ENCODE data around the gene TRMT61B. TPM values are rescaled to one million over a fixed set of nuclear protein-coding genes. Genes with fewer than 3 reads are reported as not detected.
A peak's percentile ranks its signal among the peaks of the same experiment; 100 is the strongest.

The TRMT61B gene
- total and polyA plus RNA-seq, 2 experiments from 2014 or later: 13.6 to 21.8 TPM

DNA sequence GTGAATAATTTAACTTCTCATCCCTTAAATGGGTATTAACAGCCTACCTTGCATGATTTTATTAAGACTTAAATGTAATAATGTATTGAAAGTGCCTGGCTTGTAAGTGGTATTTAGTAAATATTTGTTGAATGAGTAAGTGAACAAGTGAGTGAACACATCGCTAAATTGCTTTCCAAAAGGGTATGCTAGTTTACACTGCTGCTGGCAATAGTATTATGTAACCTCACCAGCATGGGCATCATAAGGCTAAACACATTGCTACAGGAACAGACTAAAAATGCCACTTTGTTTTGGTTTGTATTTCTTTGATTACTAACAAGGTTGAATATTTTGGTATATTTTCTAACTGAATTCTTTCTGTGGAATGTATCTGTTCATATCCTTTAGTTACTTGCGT is 34.2 kb upstream of the TRMT61B start:
- H3F3A ChIP-seq (ENCODE audit: insufficient read depth): peaks cover 22% of the 10 kb centered on the region; the same call in 1 of the 2 replicates
- peaks cover 100% of the 10 kb centered on the region for H3K79me2 ChIP-seq (ENCODE audit: insufficient read depth)
- no peak overlapping the region for H2AFZ ChIP-seq
- no peak overlapping the region for H3K4me3 ChIP-seq
- peaks cover 26% of the 10 kb centered on the region for H3K4me1 ChIP-seq (ENCODE audit: insufficient read depth)
- no peak overlapping the region for H3K4me2 ChIP-seq (ENCODE audit: unreplicated experiment)
- no peak for TF ChIP-seq EZH2 (IDR thresholded peaks at IDR 0.05; ENCODE audit: insufficient read depth, poor library complexity, severe bottlenecking)
- no peak for TF ChIP-seq EZH2phosphoT487 (IDR thresholded peaks at IDR 0.05; ENCODE audit: insufficient read depth, low read depth)
- H4K20me1 ChIP-seq (ENCODE audit: insufficient read depth): peaks cover 31% of the 10 kb centered on the region; the same call in 1 of the 2 replicates
- 54 to 59% methylated on average over 2 of the region's 2 CpGs for WGBS, 2 experiments (ENCODE audit: low coverage in 1 of 2, low lambda C conversion rate in 2 of 2, missing lambda C conversion rate in 2 of 2)
- H3K9me2 ChIP-seq (ENCODE audit: insufficient read depth): no peaks in the 10 kb centered on the region
- H3K27ac ChIP-seq: peak overlapping the region; percentile 35; the same call in 1 of the 2 replicates
- H3K9ac ChIP-seq: 0 out of 2 replicates have a peak overlapping the region, but pooled peaks have one; percentile 8
- H3K27me3 ChIP-seq (replicated peaks; ENCODE audit: insufficient read depth): no peaks in the 10 kb centered on the region
- in situ Hi-C loops (cut with MboI): no loop called here
- no peaks in the 10 kb centered on the region for H3K9me3 ChIP-seq (ENCODE audit: low read depth)
- peak; percentile 70 for DNase-seq
- H3K36me3 ChIP-seq (ENCODE audit: low read depth): peaks cover 43% of the 10 kb centered on the region

DNA sequence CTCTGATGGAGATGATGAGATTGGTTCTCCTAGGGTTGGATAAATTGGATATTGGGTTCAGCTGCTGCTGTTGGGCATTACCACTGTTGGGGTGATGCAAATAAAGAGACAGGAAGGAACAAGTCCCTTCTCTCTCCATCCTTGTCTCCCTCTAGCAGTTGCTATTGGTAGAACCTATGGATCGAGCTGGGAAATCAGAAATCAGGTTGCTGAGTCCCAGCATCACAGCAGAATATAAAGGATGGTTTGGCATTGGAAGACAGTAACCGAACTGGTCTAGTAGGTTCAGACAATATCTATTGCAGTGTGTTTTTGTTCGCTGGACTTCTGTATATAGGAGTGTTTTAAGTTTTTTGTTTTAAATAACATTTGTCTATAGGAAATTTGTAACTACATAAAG is 32.5 kb upstream of the TRMT61B start:
- no peak overlapping the region for H3K4me2 ChIP-seq (ENCODE audit: unreplicated experiment)
- no peak overlapping the region for H2AFZ ChIP-seq
- peaks cover 48% of the 10 kb centered on the region; the same call in 1 of the 2 replicates for H4K20me1 ChIP-seq (ENCODE audit: insufficient read depth)
- TF ChIP-seq EZH2 (IDR thresholded peaks at IDR 0.05; ENCODE audit: insufficient read depth, poor library complexity, severe bottlenecking) (no peak), EZH2phosphoT487 (IDR thresholded peaks at IDR 0.05; ENCODE audit: insufficient read depth, low read depth) (no peak)
- 85 to 88% methylated on average over 3 of the region's 3 CpGs for WGBS, 2 experiments (ENCODE audit: low coverage in 1 of 2, low lambda C conversion rate in 2 of 2, missing lambda C conversion rate in 2 of 2)
- peaks cover 100% of the 10 kb centered on the region for H3K79me2 ChIP-seq (ENCODE audit: insufficient read depth)
- H3K27ac ChIP-seq: no peak overlapping the region
- H3K9ac ChIP-seq: no peak overlapping the region
- peaks cover 30% of the 10 kb centered on the region for H3K36me3 ChIP-seq (ENCODE audit: low read depth)
- in situ Hi-C loops (cut with MboI): no loop called here
- H3K27me3 ChIP-seq (replicated peaks; ENCODE audit: insufficient read depth): no peaks in the 10 kb centered on the region
- no peaks in the 10 kb centered on the region for H3K9me2 ChIP-seq (ENCODE audit: insufficient read depth)
- H3K4me3 ChIP-seq: no peak overlapping the region
- peaks cover 33% of the 10 kb centered on the region for H3F3A ChIP-seq (ENCODE audit: insufficient read depth)
- no peaks in the 10 kb centered on the region for H3K9me3 ChIP-seq (ENCODE audit: low read depth)
- DNase-seq: no peak
- H3K4me1 ChIP-seq (ENCODE audit: insufficient read depth): peaks cover 43% of the 10 kb centered on the region

DNA sequence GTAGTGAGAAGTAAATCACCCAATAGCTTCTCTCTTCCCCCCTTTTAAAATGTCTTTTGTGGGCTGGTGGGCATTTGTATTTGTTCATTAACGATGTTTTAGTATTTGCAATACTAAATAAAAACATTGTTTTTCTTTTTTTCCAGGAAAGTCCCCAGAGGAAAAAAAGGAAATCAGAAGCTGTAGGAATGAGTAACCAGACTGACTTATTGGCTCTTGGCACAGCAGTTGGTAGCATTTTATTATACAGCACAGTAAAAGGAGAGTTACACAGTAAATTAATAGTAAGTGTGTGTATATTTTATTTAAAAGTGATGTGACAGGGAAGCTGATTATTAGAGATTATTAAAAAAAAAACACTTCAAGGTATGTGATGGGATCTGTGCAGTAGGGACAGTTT is 31.7 kb upstream of the TRMT61B start:
- Histone ChIP-seq H3K4me2 (ENCODE audit: unreplicated experiment) (no peak overlapping the region), H3K27ac (no peak overlapping the region), H4K20me1 (ENCODE audit: insufficient read depth) (peaks cover 53% of the 10 kb centered on the region; the same call in 1 of the 2 replicates), H3K4me3 (no peak overlapping the region), H3K36me3 (ENCODE audit: low read depth) (peaks cover 23% of the 10 kb centered on the region), H3K9me2 (ENCODE audit: insufficient read depth) (no peaks in the 10 kb centered on the region), H2AFZ (no peak overlapping the region), H3K9ac (no peak overlapping the region), H3F3A (ENCODE audit: insufficient read depth) (peaks cover 40% of the 10 kb centered on the region), H3K4me1 (ENCODE audit: insufficient read depth) (peaks cover 50% of the 10 kb centered on the region), H3K9me3 (ENCODE audit: low read depth) (no peaks in the 10 kb centered on the region), H3K27me3 (replicated peaks; ENCODE audit: insufficient read depth) (no peaks in the 10 kb centered on the region), H3K79me2 (ENCODE audit: insufficient read depth) (peaks cover 100% of the 10 kb centered on the region)
- peak; percentile 41 for DNase-seq
- in situ Hi-C loops (cut with MboI): no loop called here
- no peak for TF ChIP-seq EZH2 (IDR thresholded peaks at IDR 0.05; ENCODE audit: insufficient read depth, poor library complexity, severe bottlenecking)
- no peak for TF ChIP-seq EZH2phosphoT487 (IDR thresholded peaks at IDR 0.05; ENCODE audit: insufficient read depth, low read depth)
- WGBS, 2 experiments (ENCODE audit: low coverage in 1 of 2, low lambda C conversion rate in 2 of 2, missing lambda C conversion rate in 2 of 2): 6 to 11% methylated on average over 1 of the region's 1 CpG

DNA sequence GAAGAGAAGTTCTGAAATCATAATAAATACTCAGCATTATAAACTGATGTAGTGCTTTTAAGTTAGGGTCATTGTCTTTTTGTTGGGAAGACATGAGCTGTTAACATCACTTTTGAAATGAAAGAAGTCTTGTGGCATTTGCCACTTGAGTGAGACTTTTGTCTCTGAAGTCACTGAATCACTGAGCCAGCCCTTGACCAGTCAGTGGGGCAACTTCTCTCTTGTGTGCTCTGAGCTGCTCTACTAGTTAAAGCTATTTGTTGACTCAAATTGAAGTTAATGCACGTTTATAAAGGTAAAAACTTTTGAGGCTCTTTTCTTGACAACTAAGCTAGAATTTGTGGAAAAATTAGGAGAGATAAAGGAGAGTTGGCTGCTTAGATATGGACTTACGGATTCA is 31.1 kb upstream of the TRMT61B start:
- no peaks in the 10 kb centered on the region for H3K9me2 ChIP-seq (ENCODE audit: insufficient read depth)
- no peaks in the 10 kb centered on the region for H3K27me3 ChIP-seq (replicated peaks; ENCODE audit: insufficient read depth)
- H3K4me1 ChIP-seq (ENCODE audit: insufficient read depth): peaks cover 57% of the 10 kb centered on the region
- in situ Hi-C loops (cut with MboI): no loop called here
- H3K27ac ChIP-seq: no peak overlapping the region
- H4K20me1 ChIP-seq (ENCODE audit: insufficient read depth): peaks cover 53% of the 10 kb centered on the region; the same call in 1 of the 2 replicates
- DNase-seq: peak; percentile 8
- H3K36me3 ChIP-seq (ENCODE audit: low read depth): peaks cover 16% of the 10 kb centered on the region
- no peak overlapping the region for H2AFZ ChIP-seq
- peaks cover 100% of the 10 kb centered on the region for H3K79me2 ChIP-seq (ENCODE audit: insufficient read depth)
- TF ChIP-seq EZH2 (IDR thresholded peaks at IDR 0.05; ENCODE audit: insufficient read depth, poor library complexity, severe bottlenecking): no peak
- TF ChIP-seq EZH2phosphoT487 (IDR thresholded peaks at IDR 0.05; ENCODE audit: insufficient read depth, low read depth): no peak
- peaks cover 47% of the 10 kb centered on the region for H3F3A ChIP-seq (ENCODE audit: insufficient read depth)
- no peak overlapping the region for H3K4me3 ChIP-seq
- H3K4me2 ChIP-seq (ENCODE audit: unreplicated experiment): no peak overlapping the region
- H3K9me3 ChIP-seq (ENCODE audit: low read depth): no peaks in the 10 kb centered on the region
- 95% methylated on average over 2 of the region's 2 CpGs for WGBS, 2 experiments (ENCODE audit: low coverage in 1 of 2, low lambda C conversion rate in 2 of 2, missing lambda C conversion rate in 2 of 2)
- no peak overlapping the region for H3K9ac ChIP-seq

Data from GM23248 (cell line).